Kidney tubule cell (primary cell): ENCODE measurements around the gene RASAL2.
"Not testable (repeated sequence)": the region's sequence is repeated elsewhere in the genome, so short reads cannot be mapped to it uniquely, and the experiment has no call there.

ENCODE experiments used
- DNase-seq: peaks from one replicate; pipeline ENCODE4 v3.0.0-alpha.2; 2018; ENCODE audit warnings: low spot score

The RASAL2 gene

GRCh38 chr1:178165196-178165595 lies 71.3 kb downstream of the RASAL2 start:
- DNase-seq: no peak

GRCh38 chr1:178166429-178167024 lies 72.6 kb downstream of the RASAL2 start:
- DNase-seq: no peak

- peak; percentile 57 for DNase-seq
Observed at GRCh38 chr1:178168536-178168935, 74.6 kb downstream of the RASAL2 start.

GRCh38 chr1:178169649-178170048 lies 75.7 kb downstream of the RASAL2 start:
- no peak for DNase-seq

GRCh38 chr1:178172939-178173338 lies 79.0 kb downstream of the RASAL2 start:
- peak; percentile 69 for DNase-seq

- peak; percentile 4 for DNase-seq
Observed at GRCh38 chr1:178174539-178174938, 80.6 kb downstream of the RASAL2 start.

GRCh38 chr1:178180405-178180804 lies 86.5 kb downstream of the RASAL2 start:
- no peak for DNase-seq

- DNase-seq: no peak
Observed at GRCh38 chr1:178183796-178184195, 89.9 kb downstream of the RASAL2 start.

GRCh38 chr1:178188306-178188705 lies 94.4 kb downstream of the RASAL2 start:
- DNase-seq: no peak

GRCh38 chr1:178189814-178190213 lies 95.9 kb downstream of the RASAL2 start:
- DNase-seq: peak; percentile 53

GRCh38 chr1:178190881-178191280 lies 97.0 kb downstream of the RASAL2 start:
- DNase-seq: no peak

GRCh38 chr1:178192686-178193085 lies 98.8 kb downstream of the RASAL2 start:
- peak; percentile 92 for DNase-seq

- DNase-seq: peak; percentile 42
Observed at GRCh38 chr1:178196631-178197030, 102.7 kb downstream of the RASAL2 start.

- not testable (repeated sequence) for DNase-seq
Observed at GRCh38 chr1:178202095-178202494, 108.2 kb downstream of the RASAL2 start.

GRCh38 chr1:178202546-178202945 lies 108.6 kb downstream of the RASAL2 start:
- peak; percentile 77 for DNase-seq

- not testable (repeated sequence) for DNase-seq
Observed at GRCh38 chr1:178208269-178208856, 114.5 kb downstream of the RASAL2 start.

- DNase-seq: no peak
Observed at GRCh38 chr1:178209935-178210334, 116.0 kb downstream of the RASAL2 start.

GRCh38 chr1:178218550-178218949 lies 124.6 kb downstream of the RASAL2 start:
- DNase-seq: no peak

GRCh38 chr1:178220094-178220493 lies 126.2 kb downstream of the RASAL2 start:
- DNase-seq: peak; percentile 33

- DNase-seq: no peak
Observed at GRCh38 chr1:178223289-178223688, 129.4 kb downstream of the RASAL2 start.

GRCh38 chr1:178224358-178224757 lies 130.5 kb downstream of the RASAL2 start:
- peak; percentile 40 for DNase-seq

GRCh38 chr1:178230881-178231409 lies 137.0 kb downstream of the RASAL2 start:
- DNase-seq: no peak

- no peak for DNase-seq
Observed at GRCh38 chr1:178232108-178232507, 138.2 kb downstream of the RASAL2 start.

- no peak for DNase-seq
Observed at GRCh38 chr1:178232949-178233348, 139.0 kb downstream of the RASAL2 start.
